Endodermal cell (in vitro differentiated cells): ENCODE measurements around the gene THAP8. TPM values are rescaled to one million over a fixed set of nuclear protein-coding genes. Genes with fewer than 3 reads are reported as not detected.

ENCODE experiments used
- DNase-seq: peaks from one replicate; pipeline ENCODE4 v3.0.0-alpha.2; 2017
- H3K27ac ChIP-seq: 2 replicates; pipeline ENCODE4 v1.5.1; 2013; ENCODE audit warnings: mild to moderate bottlenecking, low read depth, low read length, moderate library complexity
- H3K27me3 ChIP-seq: 2 replicates; pipeline ENCODE4 v1.6.1; 2013; ENCODE audit warnings: mild to moderate bottlenecking, low read length, moderate library complexity; ENCODE audit not compliant: insufficient read depth, control insufficient read depth, poor library complexity, severe bottlenecking
- H3K36me3 ChIP-seq: 2 replicates; pipeline ENCODE4 v1.7.0; 2013; ENCODE audit warnings: mild to moderate bottlenecking, low read length, moderate library complexity; ENCODE audit not compliant: control insufficient read depth, insufficient read depth
- H3K4me1 ChIP-seq: one replicate; pipeline ENCODE4 v1.7.0; 2013; ENCODE audit warnings: low read length; ENCODE audit not compliant: control insufficient read depth, insufficient read depth
- H3K4me3 ChIP-seq: 2 replicates; pipeline ENCODE4 v1.5.1; 2013; ENCODE audit warnings: mild to moderate bottlenecking, low read length, moderate library complexity
- H3K9ac ChIP-seq: 2 replicates; pipeline ENCODE4 v1.6.1; 2013; ENCODE audit warnings: mild to moderate bottlenecking, low read length, moderate library complexity; ENCODE audit not compliant: poor library complexity, severe bottlenecking; ENCODE audit errors: extremely low read depth
- H3K9me3 ChIP-seq: 2 replicates; pipeline ENCODE4 v1.6.1; 2013; ENCODE audit warnings: mild to moderate bottlenecking, low read length, moderate library complexity; ENCODE audit not compliant: control insufficient read depth
- H3K27ac Mint-ChIP-seq: 2 replicates; pipeline ENCODE4 v1.8.0; 2020; ENCODE audit warnings: mixed read lengths
- H3K27me3 Mint-ChIP-seq: 2 replicates; pipeline ENCODE4 v1.8.0; 2021; ENCODE audit warnings: mild to moderate bottlenecking, mixed read lengths; ENCODE audit not compliant: insufficient read depth
- H3K36me3 Mint-ChIP-seq: 2 replicates; pipeline ENCODE4 v1.8.0; 2020; ENCODE audit warnings: low read depth, mixed read lengths
- H3K4me1 Mint-ChIP-seq: 2 replicates; pipeline ENCODE4 v1.8.0; 2020; ENCODE audit warnings: mixed read lengths
- H3K4me3 Mint-ChIP-seq: 2 replicates; pipeline ENCODE4 v1.8.0; 2020; ENCODE audit warnings: mild to moderate bottlenecking, moderate library complexity, mixed read lengths
- H3K9me3 Mint-ChIP-seq: 2 replicates; pipeline ENCODE4 v1.8.0; 2020; ENCODE audit warnings: mild to moderate bottlenecking, mixed read lengths
- CTCF ChIP-seq: fragments of 200-600 bp; sonication (generic); conservative IDR thresholded peaks from 2 replicates; pipeline ENCODE4 v1.5.0; 2021; ENCODE audit warnings: antibody characterized with exemption, mild to moderate bottlenecking
- WGBS, 2 experiments: methylation state at CpG; one replicate each; pipeline versions ENCODE4 v1.1.5 to v1.1.7; 2013; ENCODE audit warnings: missing lambda C conversion rate in 2 of 2, mixed read lengths in 1 of 2; ENCODE audit not compliant: insufficient coverage in 1 of 2, insufficient read length in 1 of 2; 5-methylcytosine and 5-hydroxymethylcytosine counted together
- total RNA-seq, 2 donors: library from RNA; stranded (reverse); fragmentation: NEBNext Ultra II Directional in 1 of 2; extraction: Animal tissue kit (Norgen Biotek cat#: 25700) in 1 of 2; gene quantifications; 2 replicates in 1 of 2; 3 replicates in 1 of 2; pipeline ENCODE4 v1.2.1, GENCODE V29; 2021

THAP8 gene
- total RNA-seq, 2 donors from 2014 or later: 6.7 to 8.9 TPM

GRCh38 chr19:35992907-35993765, 60.9 kb downstream of the THAP8 start:
- H3K4me1 Mint-ChIP-seq: peaks cover 9% of the 10 kb centered on the region
- H3K4me3 ChIP-seq: no peak overlapping the region
- no peak overlapping the region for H3K27ac Mint-ChIP-seq
- H3K9ac ChIP-seq: no peak overlapping the region
- WGBS, 2 experiments: 84 to 93% methylated on average over 3 to 8 of the region's 8 CpGs
- peaks cover 7% of the 10 kb centered on the region for H3K4me1 ChIP-seq
- H3K27ac ChIP-seq: no peak overlapping the region
- H3K4me3 Mint-ChIP-seq: no peak overlapping the region
- peaks cover 9% of the 10 kb centered on the region for H3K36me3 Mint-ChIP-seq
- H3K27me3 Mint-ChIP-seq: peaks cover 28% of the 10 kb centered on the region
- no peak for DNase-seq
- no peaks in the 10 kb centered on the region for H3K9me3 Mint-ChIP-seq
- no peaks in the 10 kb centered on the region for H3K36me3 ChIP-seq
- no peaks in the 10 kb centered on the region for H3K27me3 ChIP-seq
- TF ChIP-seq CTCF: no peak
- H3K9me3 ChIP-seq: no peaks in the 10 kb centered on the region

GRCh38 chr19:35991731-35992450, 62.2 kb downstream of the THAP8 start:
- Mint-ChIP-seq H3K27ac (no peak overlapping the region), H3K27me3 (peaks cover 32% of the 10 kb centered on the region), H3K4me3 (no peak overlapping the region), H3K4me1 (peaks cover 10% of the 10 kb centered on the region), H3K9me3 (no peaks in the 10 kb centered on the region), H3K36me3 (peaks cover 3% of the 10 kb centered on the region)
- Histone ChIP-seq H3K27me3 (peaks cover under 1% of the 10 kb centered on the region), H3K27ac (no peak overlapping the region), H3K9ac (no peak overlapping the region), H3K4me3 (no peak overlapping the region), H3K9me3 (no peaks in the 10 kb centered on the region), H3K36me3 (no peaks in the 10 kb centered on the region), H3K4me1 (peaks cover 7% of the 10 kb centered on the region)
- DNase-seq: no peak
- WGBS, 2 experiments: 87 to 90% methylated on average over 6 to 7 of the region's 7 CpGs
- TF ChIP-seq CTCF: no peak

GRCh38 chr19:35990771-35991730, 63.0 kb downstream of the THAP8 start:
- no peak for DNase-seq
- Histone ChIP-seq H3K27ac (no peak overlapping the region), H3K9me3 (no peaks in the 10 kb centered on the region), H3K27me3 (peaks cover 9% of the 10 kb centered on the region), H3K36me3 (no peaks in the 10 kb centered on the region), H3K4me3 (no peak overlapping the region), H3K4me1 (peaks cover 4% of the 10 kb centered on the region), H3K9ac (no peak overlapping the region)
- H3K27me3 Mint-ChIP-seq: peaks cover 41% of the 10 kb centered on the region
- no peaks in the 10 kb centered on the region for H3K36me3 Mint-ChIP-seq
- H3K9me3 Mint-ChIP-seq: no peaks in the 10 kb centered on the region
- no peak overlapping the region for H3K4me3 Mint-ChIP-seq
- H3K4me1 Mint-ChIP-seq: peaks cover 7% of the 10 kb centered on the region
- TF ChIP-seq CTCF: no peak
- H3K27ac Mint-ChIP-seq: no peak overlapping the region
- WGBS, 2 experiments: 87 to 90% methylated on average over 7 to 10 of the region's 10 CpGs
